ENCODE results near the gene PHF2.
A peak's percentile ranks its signal among the peaks of the same experiment; 100 is the strongest.
"Not testable (repeated sequence)": the region's sequence is repeated elsewhere in the genome, so short reads cannot be mapped to it uniquely, and the experiment has no call there.

PHF2 gene

GRCh38 chr9:93665637-93666438 is 89.5 kb downstream of the PHF2 start:
- DNase-seq (ENCODE audit: low read depth), result no peak

DNA sequence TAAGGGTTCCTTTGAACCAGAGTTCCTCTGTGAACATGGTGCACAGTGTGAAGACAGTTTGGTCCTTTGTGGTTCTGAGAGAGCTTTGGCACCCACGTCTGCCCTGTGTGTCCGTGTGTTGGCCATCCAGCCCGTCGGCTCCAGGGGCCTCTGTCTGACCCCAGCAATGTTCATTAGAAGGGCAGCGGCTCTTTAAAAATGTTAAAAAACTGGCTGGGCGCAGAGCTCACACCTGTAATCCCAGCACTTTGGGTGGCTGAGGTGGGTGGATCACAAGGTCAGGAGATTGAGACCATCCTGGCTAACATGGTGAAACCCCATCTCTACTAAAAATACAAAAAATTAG is 90.0 kb downstream of the PHF2 start:
- not testable (repeated sequence) for DNase-seq (ENCODE audit: low read depth)

DNA sequence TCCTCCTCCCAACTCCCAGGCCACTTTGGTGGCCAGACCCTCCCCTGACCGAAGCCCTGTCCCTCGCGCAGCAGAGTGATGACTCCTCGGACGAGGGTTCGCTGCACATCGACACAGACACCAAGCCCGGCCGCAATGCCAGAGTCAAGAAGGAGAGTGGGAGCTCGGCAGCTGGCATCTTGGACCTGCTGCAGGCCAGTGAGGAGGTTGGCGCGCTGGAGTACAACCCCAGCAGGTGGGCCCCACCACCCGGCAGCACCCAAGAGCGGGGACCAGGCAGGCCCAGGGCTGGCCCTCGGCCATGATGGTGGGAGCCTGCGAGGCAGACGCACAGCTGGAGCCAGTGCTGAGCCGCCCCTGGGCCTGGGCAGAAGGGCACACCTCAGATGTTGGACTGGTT is 90.6 kb downstream of the PHF2 start:
- no peak for DNase-seq (ENCODE audit: low read depth)

DNA sequence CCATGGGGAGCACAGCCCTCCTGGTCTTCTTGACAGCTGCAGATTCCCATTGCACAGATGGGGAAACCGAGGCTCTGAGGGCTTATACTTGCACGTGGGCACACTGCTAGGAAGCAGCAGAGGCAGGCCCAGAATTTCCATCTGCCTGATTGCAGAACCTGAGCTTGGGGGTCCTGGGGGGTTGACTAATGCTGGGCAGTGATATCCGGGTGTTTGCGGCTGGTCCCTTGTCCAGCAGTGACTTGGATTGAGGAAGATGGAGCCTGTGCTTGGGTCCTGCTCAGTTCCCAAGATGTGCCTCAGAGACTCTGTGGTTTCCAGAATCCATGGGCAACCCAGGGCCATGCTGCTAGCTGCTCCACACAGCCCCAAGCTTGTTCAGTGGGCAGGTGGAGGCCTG is 91.2 kb downstream of the PHF2 start:
- DNase-seq (ENCODE audit: low read depth), result no peak

- DNase-seq (ENCODE audit: low read depth), result no peak
Observed at GRCh38 chr9:93668261-93668871, 92.0 kb downstream of the PHF2 start.

GRCh38 chr9:93669116-93669957 is 93.0 kb downstream of the PHF2 start:
- DNase-seq (ENCODE audit: low read depth), result no peak

DNA sequence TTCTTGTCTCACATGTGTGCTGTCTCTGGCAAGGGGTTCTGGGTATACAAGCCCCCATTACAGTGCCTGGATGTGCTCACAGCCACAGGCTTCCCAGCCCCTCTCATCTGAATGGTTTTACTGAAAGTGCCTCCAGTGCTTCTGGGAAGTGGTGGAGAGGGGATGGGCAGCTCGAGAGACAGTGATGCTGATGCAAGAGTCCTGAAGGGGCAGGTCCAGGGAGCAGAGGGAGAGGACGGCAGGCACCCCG is 93.5 kb downstream of the PHF2 start:
- no peak for DNase-seq (ENCODE audit: low read depth)

DNA sequence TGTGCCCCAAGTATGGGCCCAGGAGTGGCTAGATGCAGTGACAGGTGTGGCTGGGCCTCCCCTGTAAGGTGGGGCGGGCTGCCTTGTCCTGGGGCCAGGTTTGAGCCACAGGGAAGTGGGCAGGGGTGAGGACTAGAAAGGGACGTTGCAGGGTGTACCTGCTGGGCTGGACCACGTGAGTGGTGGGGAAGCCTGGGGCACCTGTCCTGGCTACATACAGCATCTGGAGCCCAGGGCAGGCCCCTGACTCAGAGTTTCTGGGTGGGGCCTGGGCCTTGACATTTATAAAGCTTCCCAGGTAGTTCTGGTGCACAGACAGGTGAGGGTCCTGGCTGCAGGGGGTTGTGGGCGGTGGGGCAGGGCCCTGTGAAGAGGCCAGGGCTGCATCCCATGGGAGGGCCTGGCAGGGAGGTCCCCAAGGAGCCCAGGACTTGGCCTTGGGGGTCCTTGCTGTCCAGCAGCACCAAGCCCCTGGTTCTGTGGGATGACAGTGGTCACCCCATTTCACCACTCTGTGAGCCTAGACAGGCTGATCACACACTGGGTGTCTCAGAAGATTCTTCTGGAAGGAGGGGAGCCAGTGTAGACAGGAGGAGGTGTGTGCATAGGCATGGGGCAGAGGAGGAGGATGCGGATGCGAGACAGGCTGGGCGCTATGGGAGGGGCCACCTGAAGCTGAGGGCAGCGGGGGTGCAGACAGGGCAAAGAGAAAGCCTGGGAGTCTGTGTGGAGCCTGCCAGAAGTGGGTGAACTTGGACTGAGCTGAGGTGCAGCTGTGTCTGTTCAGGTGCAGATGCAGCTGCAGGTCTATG is 94.0 kb downstream of the PHF2 start:
- DNase-seq (ENCODE audit: low read depth), result peak; percentile 30

DNA sequence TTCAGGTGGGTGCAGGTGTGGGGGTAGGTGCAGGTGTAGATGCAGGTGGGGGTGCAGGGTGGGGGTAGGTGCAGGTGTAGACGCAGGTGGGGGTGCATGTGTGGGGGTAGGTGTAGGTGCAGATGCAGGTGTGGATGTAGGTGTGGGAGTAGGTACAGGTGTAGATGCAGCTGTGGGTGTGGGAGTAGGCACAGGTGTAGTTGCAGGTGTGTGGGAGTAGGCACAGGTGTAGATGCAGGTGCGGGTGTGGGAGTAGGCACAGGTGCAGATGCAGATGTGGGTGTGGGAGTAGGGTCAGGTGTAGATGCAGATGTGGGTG is 94.6 kb downstream of the PHF2 start:
- no peak for DNase-seq (ENCODE audit: low read depth)

DNA sequence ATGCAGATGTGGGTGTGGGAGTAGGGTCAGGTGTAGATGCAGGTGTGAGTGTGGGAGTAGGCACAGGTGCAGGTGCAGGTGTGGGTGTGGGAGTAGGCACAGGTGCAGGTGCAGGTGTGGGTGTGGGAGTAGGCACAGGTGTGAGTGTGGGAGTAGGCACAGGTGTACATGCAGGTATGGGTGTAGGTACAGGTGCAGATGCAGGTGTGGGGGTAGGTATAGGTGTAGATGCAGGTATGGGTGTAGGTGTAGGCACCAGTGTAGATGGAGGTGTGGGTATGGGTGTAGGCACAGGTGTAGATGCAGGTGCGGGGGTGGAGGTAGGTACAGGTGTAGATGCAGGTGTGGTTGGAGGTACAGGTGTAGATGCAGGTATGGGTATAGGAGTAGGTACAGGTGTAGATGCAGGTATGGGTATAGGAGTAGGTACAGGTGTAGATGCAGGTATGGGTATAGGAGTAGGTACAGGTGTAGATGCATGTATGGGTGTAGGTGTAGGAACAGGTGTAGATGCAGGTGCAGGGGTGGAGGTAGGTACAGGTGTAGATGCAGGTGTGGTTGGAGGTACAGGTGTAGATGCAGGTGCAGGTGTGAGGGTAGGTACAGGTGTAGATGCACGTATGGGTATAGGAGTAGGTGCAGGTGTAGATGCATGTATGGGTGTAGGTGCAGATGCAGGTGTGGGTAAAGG is 96.1 kb downstream of the PHF2 start:
- DNase-seq (ENCODE audit: low read depth), result not testable (repeated sequence)

DNA sequence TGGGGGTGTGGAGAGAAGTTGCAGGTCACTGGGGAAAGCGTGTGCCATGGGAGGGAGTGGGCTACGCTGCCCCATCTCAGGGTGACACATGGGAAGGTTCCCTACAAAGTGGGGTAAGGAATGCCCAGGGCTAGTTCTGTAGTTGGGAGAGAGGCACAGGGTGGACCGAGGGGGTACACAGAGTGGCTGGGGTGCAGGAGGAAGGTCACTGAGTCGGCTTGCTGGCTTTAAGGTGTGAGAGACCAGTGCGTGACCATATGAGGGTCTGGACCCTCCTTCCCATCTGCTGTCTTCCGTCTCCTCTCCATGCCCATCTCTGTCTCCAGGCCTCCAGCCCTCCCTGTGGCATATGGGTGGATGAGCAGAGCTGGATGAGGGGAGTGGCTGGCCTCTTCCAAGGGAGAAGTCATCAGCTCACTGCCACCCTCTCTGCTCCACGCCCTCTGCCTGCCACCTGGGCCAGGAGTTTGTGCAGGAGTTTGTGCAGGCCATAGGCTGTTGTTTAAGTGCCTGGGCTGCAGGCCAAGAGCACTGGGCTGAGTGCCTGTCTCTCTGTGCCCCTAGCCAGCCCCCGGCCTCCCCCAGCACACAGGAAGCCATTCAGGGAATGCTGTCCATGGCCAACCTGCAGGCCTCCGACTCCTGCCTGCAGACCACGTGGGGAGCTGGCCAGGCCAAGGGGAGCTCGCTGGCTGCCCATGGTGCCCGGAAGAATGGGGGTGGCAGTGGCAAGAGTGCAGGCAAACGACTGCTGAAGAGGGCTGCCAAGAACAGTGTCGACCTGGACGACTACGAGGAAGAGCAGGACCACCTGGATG is 96.8 kb downstream of the PHF2 start:
- DNase-seq (ENCODE audit: low read depth), result no peak

GRCh38 chr9:93673839-93674334 is 97.5 kb downstream of the PHF2 start:
- no peak for DNase-seq (ENCODE audit: low read depth)

DNA sequence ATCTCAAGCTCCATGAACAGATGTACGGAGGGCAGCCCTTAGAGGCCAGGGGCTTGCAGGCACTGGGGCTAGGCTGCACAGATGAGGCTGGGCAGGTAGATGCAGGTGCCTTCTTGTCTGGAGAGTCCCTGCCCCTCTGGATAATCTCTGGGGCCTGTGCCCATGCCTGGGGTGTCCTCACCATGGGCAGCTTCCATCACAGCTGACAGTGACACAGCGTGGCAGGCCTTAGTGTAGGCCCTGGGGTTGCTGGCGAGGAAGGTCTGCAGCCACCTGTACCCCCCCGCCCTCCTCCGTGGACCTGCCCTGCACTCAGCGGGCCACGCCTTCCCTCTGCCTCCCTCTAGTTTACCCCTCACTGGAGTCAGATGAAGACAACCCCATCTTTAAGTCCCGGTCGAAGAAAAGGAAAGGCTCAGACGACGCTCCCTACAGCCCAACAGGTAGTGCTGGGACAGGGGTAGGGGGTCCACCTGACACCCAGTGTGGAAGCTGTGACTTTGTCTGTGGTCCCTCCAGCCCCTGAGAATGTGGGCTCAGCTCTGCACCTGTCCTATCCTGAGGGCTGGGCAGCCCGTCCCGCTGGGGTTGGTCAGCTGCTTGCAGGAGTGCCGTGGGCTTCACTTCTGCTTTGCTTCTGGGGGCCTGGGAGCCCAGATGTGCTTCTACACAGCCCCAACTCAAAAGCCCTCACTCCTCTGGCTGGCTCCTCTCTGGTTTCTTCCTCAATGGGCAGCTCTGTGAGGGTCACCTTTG is 98.4 kb downstream of the PHF2 start:
- DNase-seq (ENCODE audit: low read depth), result no peak

DNA sequence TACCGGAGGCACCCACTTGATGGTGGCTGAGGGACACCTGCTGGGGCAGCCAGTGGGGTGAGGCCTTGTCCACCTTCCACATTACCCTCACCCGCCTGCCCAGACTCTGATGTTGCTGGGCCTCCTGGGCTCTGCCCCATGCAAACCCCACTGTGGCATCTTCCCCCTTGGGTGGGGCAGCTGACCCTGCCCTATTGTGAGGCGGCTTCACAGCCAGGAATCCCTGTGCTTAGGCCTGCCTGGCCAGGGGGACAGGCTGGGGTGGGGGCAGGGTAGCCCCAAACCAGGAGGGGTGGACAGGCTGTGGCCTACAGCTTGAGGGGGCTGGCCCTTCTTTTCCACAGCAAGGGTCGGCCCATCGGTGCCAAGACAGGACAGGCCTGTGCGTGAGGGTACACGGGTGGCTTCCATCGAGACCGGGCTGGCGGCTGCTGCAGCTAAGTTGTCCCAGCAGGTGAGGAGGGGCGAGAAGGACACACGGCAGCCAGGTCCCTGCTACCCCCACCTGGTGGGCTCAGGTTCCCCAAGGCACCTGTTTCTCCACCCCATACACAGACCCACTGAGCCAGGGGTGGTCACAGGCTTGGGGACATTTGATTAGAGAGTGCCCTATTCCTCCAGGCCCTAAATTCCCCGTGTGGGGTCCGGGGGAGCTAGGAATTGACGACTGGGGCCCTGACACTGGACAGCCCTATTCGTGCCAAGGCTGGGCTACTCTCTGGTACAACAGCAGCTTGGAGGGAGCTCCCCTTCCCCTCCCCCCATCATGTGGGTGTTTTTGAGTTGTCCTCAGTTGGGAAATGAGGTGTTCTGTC is 99.2 kb downstream of the PHF2 start:
- no peak for DNase-seq (ENCODE audit: low read depth)

GRCh38 chr9:93676310-93677047 is 100.1 kb downstream of the PHF2 start:
- no peak for DNase-seq (ENCODE audit: low read depth)

- no peak for DNase-seq (ENCODE audit: low read depth)
Observed at GRCh38 chr9:93677048-93677571, 100.7 kb downstream of the PHF2 start.

DNA sequence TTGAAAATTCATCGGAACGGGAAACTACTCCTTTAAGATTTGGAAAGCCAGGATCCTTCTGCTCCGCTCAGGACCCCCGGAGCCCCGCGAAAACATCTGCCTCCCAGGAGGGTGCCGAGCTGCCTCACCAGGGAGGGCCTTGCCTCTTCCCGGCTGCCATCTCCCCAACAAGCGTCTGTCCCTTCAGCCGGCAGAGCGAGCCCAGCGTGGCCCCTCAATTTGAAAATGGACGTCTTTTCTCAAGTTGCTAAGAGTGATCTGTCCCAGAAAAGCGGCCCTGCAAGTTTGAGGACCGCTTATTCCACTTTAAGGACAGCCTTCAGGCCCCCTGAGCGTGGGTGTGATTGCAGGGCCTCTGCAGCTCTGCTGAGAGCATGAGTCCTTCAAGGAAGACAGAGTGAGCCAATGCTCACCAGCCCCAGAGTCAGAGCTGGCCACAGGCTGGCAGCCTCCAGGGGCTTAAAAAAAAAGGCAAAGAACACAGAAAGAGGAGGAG is 101.3 kb downstream of the PHF2 start:
- no peak for DNase-seq (ENCODE audit: low read depth)

All from amniotic epithelial cell (primary cell).